Stomach (tissue), 9 donors: ENCODE data around the gene DEFB132. TPM values are rescaled to one million over a fixed set of nuclear protein-coding genes. Genes with fewer than 3 reads are reported as not detected.
A peak's percentile ranks its signal among the peaks of the same experiment; 100 is the strongest.

Experiments
- DNase-seq, 2 donors: peaks; one replicate each; pipeline versions ENCODE4 v3.0.0 to v3.0.0-alpha.2; 2013 to 2019
- H3K27ac ChIP-seq, 5 donors: fragments of 200-600 bp in 4 of 5; sonication (generic) in 4 of 5; one replicate each; pipeline ENCODE4 v1.5.1; 2013 to 2019; ENCODE audit warnings: mild to moderate bottlenecking in 1 of 5, moderate library complexity in 1 of 5
- H3K27me3 ChIP-seq, 3 donors: fragments of 200-600 bp; sonication (generic); one replicate each; pipeline ENCODE4 v1.5.1; 2017 to 2019; ENCODE audit warnings: mixed run types in 1 of 3
- H3K36me3 ChIP-seq, 4 donors: fragments of 200-600 bp; sonication (generic); 1 replicate in 3 of 4; 2 replicates in 1 of 4; pipeline ENCODE4 v1.5.1; 2016 to 2019
- H3K4me1 ChIP-seq, 4 donors: fragments of 200-600 bp; sonication (generic); one replicate each; pipeline ENCODE4 v1.5.1; 2016 to 2019
- H3K4me3 ChIP-seq, 4 donors: fragments of 200-600 bp; sonication (generic) in 3 of 4; one replicate each; pipeline ENCODE4 v1.5.1; 2016 to 2019; ENCODE audit warnings: mild to moderate bottlenecking in 1 of 4
- H3K9me3 ChIP-seq, 4 donors: fragments of 200-600 bp; sonication (generic); one replicate each; pipeline ENCODE4 v1.5.1; 2016 to 2019
- CTCF ChIP-seq, 7 experiments: fragments of 450-650 bp in 4 of 7; fragments of 200-600 bp in 3 of 7; sonication (generic) in 3 of 7; IDR thresholded peaks; one replicate each; pipeline ENCODE4 v1.5.1; 2016 to 2019; ENCODE audit warnings: antibody characterized with exemption in 7 of 7, control low read depth in 2 of 7, mild to moderate bottlenecking in 1 of 7
- EP300 ChIP-seq: sonication (generic); formaldehyde crosslinking; IDR thresholded peaks from one replicate; pipeline ENCODE4 v1.6.1; 2017; ENCODE audit warnings: antibody characterized with exemption
- POLR2A ChIP-seq, 4 donors: fragments of 450-650 bp; IDR thresholded peaks; one replicate each; pipeline ENCODE4 v1.6.1; 2016; ENCODE audit warnings: antibody characterized with exemption in 4 of 4, control low read depth in 2 of 4, mild to moderate bottlenecking in 1 of 4, moderate library complexity in 1 of 4
- POLR2AphosphoS5 ChIP-seq, 3 donors: sonication (generic); formaldehyde crosslinking; IDR thresholded peaks; one replicate each; pipeline ENCODE4 v1.6.1; 2016; ENCODE audit warnings: antibody characterized with exemption in 3 of 3
- WGBS, 5 donors: extraction: QIAGEN DNeasy Blood & Tissue Kit in 3 of 5; methylation state at CpG; one replicate each; pipeline versions ENCODE4 v1.1.5 to v1.1.7; 2013 to 2018; 5-methylcytosine and 5-hydroxymethylcytosine counted together
- intact Hi-C: fragments of 100-400 bp; cut with DNase I; formaldehyde crosslinking; loops from one replicate; pipeline ENCODE4 v1.15.1; 2023; ENCODE audit warnings: low total_unique reads
- polyA plus RNA-seq, 3 donors: library from polyadenylated mRNA; stranded (reverse); fragments of 200-250 nt; gene quantifications; one replicate each; pipeline ENCODE4 v1.2.3, GENCODE V29; 2013
- total RNA-seq, 5 donors: library from RNA; depleted of rRNA; stranded (reverse); fragments of >200 nt; gene quantifications; one replicate each; pipeline versions ENCODE4 v1.1.0 to v1.2.3, GENCODE V29; 2014 to 2016
- donor health status: healthy with polysubstance abuse.
- donor health status: Bipolar disorder and iron deficiency.
- donor health status: healthy.

The DEFB132 gene
- total and polyA plus RNA-seq, 8 donors: not detected

- H3K27ac ChIP-seq: no peak overlapping the region
Measured at GRCh38 chr20:278181-278580, 20.7 kb downstream of the DEFB132 start.

GRCh38 chr20:278607-279571 is 21.4 kb downstream of the DEFB132 start:
- no peaks in the 10 kb centered on the region for H3K4me1 ChIP-seq
- TF ChIP-seq POLR2A (IDR thresholded peaks at IDR 0.05) (no peak), POLR2AphosphoS5 (IDR thresholded peaks at IDR 0.05) (no peak), EP300 (no peak), CTCF (IDR thresholded peaks at IDR 0.05) (no peak)
- 80 to 95% (median 84%) methylated on average over 55 to 81 of the region's 88 CpGs for WGBS, 5 donors
- H3K4me3 ChIP-seq: peak overlapping the region in 1 of 4 donors; percentile 5
- H3K9me3 ChIP-seq: no peaks in the 10 kb centered on the region
- peak in 1 of 2 donors; percentile 56 for DNase-seq
- intact Hi-C loops: no loop called here
- no peaks in the 10 kb centered on the region for H3K27me3 ChIP-seq
- peaks cover 11 to 82% (median 67%) of the 10 kb centered on the region in 4 donors for H3K36me3 ChIP-seq
- no peak overlapping the region for H3K27ac ChIP-seq

More at GRCh38 chr20:278181-278580, 20.7 kb downstream of the DEFB132 start:
- WGBS, 5 donors: 81 to 94% (median 89%) methylated on average over 5 of the region's 5 CpGs
- Histone ChIP-seq H3K36me3 (peaks cover 11 to 75% (median 63%) of the 10 kb centered on the region in 4 donors), H3K4me3 (no peak overlapping the region), H3K4me1 (no peaks in the 10 kb centered on the region), H3K9me3 (no peaks in the 10 kb centered on the region), H3K27me3 (no peaks in the 10 kb centered on the region)
- intact Hi-C loops: no loop called here
- DNase-seq: no peak
- no peak for TF ChIP-seq POLR2A (IDR thresholded peaks at IDR 0.05)
- TF ChIP-seq EP300: no peak
- no peak for TF ChIP-seq CTCF (IDR thresholded peaks at IDR 0.05)

- WGBS, 5 donors: 52 to 87% (median 64%) methylated on average over 3 of the region's 3 CpGs
- Histone ChIP-seq H3K27ac (no peak overlapping the region), H3K27me3 (no peaks in the 10 kb centered on the region), H3K9me3 (no peaks in the 10 kb centered on the region), H3K4me1 (peaks cover 0 to 2% (median under 1%) of the 10 kb centered on the region in 4 donors), H3K36me3 (peaks cover 0 to 43% (median 27%) of the 10 kb centered on the region in 4 donors), H3K4me3 (no peak overlapping the region)
- DNase-seq: no peak
- TF ChIP-seq EP300 (no peak), POLR2AphosphoS5 (IDR thresholded peaks at IDR 0.05) (no peak)
- intact Hi-C loops: no loop called here
Measured at GRCh38 chr20:284172-284571, 26.6 kb downstream of the DEFB132 start.

- intact Hi-C loops: no loop called here
- 20 to 46% (median 40%) methylated on average over 2 of the region's 2 CpGs for WGBS, 5 donors
Measured at GRCh38 chr20:286508-286907, 29.0 kb downstream of the DEFB132 start.

More at GRCh38 chr20:286508-286907, 29.0 kb downstream of the DEFB132 start:
- DNase-seq: no peak
- Histone ChIP-seq H3K27ac (no peak overlapping the region), H3K9me3 (no peaks in the 10 kb centered on the region), H3K4me1 (peaks cover 15 to 19% (median 19%) of the 10 kb centered on the region in 4 donors), H3K27me3 (no peaks in the 10 kb centered on the region), H3K36me3 (peaks cover 0 to 22% (median 13%) of the 10 kb centered on the region in 4 donors), H3K4me3 (no peak overlapping the region)
- TF ChIP-seq POLR2AphosphoS5 (IDR thresholded peaks at IDR 0.05) (no peak), POLR2A (IDR thresholded peaks at IDR 0.05) (no peak), CTCF (IDR thresholded peaks at IDR 0.05) (no peak), EP300 (no peak)
